Left ventricle myocardium inferior (tissue), 1 donor: ENCODE measurements around the gene HDLBP. TPM values are rescaled to one million over a fixed set of nuclear protein-coding genes. Genes with fewer than 3 reads are reported as not detected.

Source experiments
- DNase-seq: peaks from one replicate; pipeline ENCODE4 v3.0.0-alpha.2; 2020
- H3K27ac ChIP-seq: fragments of 200-600 bp; replicated peaks from 2 replicates; pipeline ENCODE4 v1.8.0; 2021
- H3K27me3 ChIP-seq: fragments of 200-600 bp; 2 replicates; pipeline ENCODE4 v1.8.0; 2021; ENCODE audit warnings: low read depth
- H3K36me3 ChIP-seq: fragments of 200-600 bp; 2 replicates; pipeline ENCODE4 v1.8.0; 2021
- H3K4me1 ChIP-seq: fragments of 200-600 bp; 2 replicates; pipeline ENCODE4 v1.8.0; 2021
- H3K4me3 ChIP-seq: fragments of 200-600 bp; 2 replicates; pipeline ENCODE4 v1.8.0; 2021; ENCODE audit warnings: mild to moderate bottlenecking, moderate library complexity
- H3K9me3 ChIP-seq: fragments of 200-600 bp; replicated peaks from 2 replicates; pipeline ENCODE4 v1.8.0; 2021
- intact Hi-C: fragments of 100-400 bp; cut with micrococcal nuclease; formaldehyde crosslinking; loops from one replicate; pipeline ENCODE4 v1.11.0; 2022
- total RNA-seq: library from RNA; stranded (reverse); fragmentation: NEBNext Ultra II Directional; extraction: Animal tissue kit (Norgen Biotek cat#: 25700); gene quantifications from one replicate; pipeline ENCODE4 v1.2.1, GENCODE V29; 2021
- TF ChIP-seq, protein P1 (sequence below): fragments of 200-600 bp; IDR thresholded peaks from 2 replicates; pipeline ENCODE4 v1.8.0; 2021; ENCODE audit warnings: antibody characterized with exemption, mild to moderate bottlenecking, borderline replicate concordance
- donor health status: DM: no; HTN: yes; CAD: no; lungs with severe emphysema.

Gene HDLBP
- total RNA-seq, 1 donor from 2014 or later, result 365 TPM

DNA sequence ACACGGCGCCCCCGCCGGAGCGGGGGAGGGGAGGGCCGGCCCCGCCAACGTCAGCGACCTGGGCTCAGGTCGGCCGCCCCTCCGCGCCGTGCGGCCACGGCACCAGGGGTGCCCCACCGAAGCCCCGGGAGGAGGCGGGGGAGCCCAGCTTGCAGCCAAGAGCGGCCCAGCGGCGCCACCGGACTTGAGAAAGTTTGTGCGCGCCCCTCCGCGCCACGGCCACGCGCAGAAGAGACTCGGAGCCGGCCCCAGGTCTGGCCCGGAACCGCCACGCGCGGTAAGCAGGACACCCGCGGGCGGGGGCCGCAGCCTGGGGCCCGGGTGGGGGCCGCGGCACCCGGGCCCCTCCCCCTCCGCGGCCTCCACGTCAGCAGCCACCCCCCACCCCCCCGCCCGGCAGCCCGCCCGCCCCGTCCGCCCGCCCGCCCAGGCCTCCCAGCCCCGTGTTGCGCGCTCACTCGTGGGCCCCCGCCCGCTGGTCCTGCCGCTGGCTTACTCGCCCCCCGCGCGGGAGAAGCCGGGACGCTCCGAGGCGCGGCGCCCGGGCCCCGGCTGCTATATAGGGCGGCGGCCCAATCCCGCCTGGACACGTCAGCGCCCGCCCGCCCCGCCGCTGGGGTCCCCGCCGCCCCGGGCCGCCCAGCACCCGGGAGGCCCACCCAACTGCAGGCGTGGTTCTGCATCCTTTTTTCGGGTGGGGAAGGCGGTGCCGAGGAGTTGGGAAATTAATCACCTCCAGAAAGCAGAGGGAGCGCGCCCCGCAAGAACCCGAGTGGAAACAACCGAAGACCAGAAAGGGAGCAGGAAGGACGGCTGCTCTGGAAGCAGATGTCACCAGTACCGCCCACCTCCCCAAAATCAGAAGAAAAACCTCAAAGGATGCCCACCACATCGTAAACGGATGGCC lies 42.9 kb downstream of the HDLBP start:
- Histone ChIP-seq H3K4me3 (peak overlapping the region; percentile 96), H3K27me3 (no peaks in the 10 kb centered on the region), H3K27ac (peak overlapping the region; percentile 95), H3K4me1 (peaks cover 53% of the 10 kb centered on the region), H3K36me3 (peaks cover 12% of the 10 kb centered on the region), H3K9me3 (peaks cover 9% of the 10 kb centered on the region)
- peak; percentile 81 for DNase-seq
- intact Hi-C loops, result no loop called here
- TF ChIP-seq, protein P1, sequence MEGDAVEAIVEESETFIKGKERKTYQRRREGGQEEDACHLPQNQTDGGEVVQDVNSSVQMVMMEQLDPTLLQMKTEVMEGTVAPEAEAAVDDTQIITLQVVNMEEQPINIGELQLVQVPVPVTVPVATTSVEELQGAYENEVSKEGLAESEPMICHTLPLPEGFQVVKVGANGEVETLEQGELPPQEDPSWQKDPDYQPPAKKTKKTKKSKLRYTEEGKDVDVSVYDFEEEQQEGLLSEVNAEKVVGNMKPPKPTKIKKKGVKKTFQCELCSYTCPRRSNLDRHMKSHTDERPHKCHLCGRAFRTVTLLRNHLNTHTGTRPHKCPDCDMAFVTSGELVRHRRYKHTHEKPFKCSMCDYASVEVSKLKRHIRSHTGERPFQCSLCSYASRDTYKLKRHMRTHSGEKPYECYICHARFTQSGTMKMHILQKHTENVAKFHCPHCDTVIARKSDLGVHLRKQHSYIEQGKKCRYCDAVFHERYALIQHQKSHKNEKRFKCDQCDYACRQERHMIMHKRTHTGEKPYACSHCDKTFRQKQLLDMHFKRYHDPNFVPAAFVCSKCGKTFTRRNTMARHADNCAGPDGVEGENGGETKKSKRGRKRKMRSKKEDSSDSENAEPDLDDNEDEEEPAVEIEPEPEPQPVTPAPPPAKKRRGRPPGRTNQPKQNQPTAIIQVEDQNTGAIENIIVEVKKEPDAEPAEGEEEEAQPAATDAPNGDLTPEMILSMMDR, result no peak

DNA sequence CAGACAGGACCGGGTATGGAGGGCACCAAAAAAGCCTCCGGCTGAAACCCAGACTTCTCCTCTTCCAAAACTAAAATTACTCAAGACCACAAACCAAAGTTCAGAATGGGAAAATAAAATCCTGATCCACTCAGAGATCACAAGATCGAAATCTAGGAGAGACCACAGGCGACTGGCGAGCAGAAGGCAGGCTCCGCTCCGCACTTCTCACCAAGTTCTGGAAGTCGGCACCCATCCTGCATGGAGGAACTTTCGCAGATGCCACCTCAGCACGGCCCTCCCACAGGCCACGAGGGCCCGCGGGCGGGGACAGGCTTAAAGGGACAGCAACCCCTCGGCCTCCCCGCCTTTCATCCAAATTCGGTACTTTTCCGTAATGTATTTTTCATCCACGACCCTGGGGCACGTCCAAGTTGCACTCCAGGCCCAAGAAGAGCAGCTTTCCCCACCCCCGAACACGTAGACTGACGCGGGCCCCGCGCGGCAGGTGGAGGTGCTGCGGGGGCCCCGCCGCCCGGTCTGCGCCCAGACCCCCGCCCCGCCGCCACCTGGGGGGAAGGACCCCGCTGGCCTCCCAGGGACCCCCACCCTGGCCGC lies 43.7 kb downstream of the HDLBP start:
- Histone ChIP-seq H3K27me3 (no peaks in the 10 kb centered on the region), H3K27ac (peak overlapping the region; percentile 95), H3K4me1 (peaks cover 53% of the 10 kb centered on the region), H3K4me3 (peak overlapping the region; percentile 96), H3K9me3 (peaks cover 9% of the 10 kb centered on the region), H3K36me3 (peaks cover 19% of the 10 kb centered on the region)
- TF ChIP-seq, protein P1, result no peak
- intact Hi-C loops, result no loop called here
- DNase-seq, result peak; percentile 85

DNA sequence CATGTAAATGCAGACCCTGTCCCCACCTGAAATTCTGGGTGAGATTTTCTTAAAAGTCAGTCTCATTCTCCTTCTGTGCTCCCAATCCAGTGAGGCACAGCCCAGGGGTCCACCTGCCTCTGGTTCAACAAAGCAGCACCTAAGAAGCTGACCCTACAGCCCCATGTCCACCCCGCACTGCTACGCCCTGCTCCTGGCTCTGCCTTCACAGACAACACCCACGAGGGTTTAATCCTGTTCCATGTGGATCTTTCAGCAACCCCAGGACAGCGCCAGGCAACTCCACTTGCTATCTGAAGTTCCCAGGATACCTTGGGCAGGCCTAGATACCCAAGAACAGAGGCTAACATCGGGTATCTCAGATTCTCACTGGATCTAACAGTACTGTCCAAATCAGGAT lies 44.9 kb downstream of the HDLBP start:
- H3K4me3 ChIP-seq, result peak overlapping the region; percentile 96
- TF ChIP-seq, protein P1, result no peak
- DNase-seq, result no peak
- H3K4me1 ChIP-seq, result peaks cover 53% of the 10 kb centered on the region
- H3K9me3 ChIP-seq, result peaks cover 4% of the 10 kb centered on the region
- peaks cover 32% of the 10 kb centered on the region for H3K36me3 ChIP-seq
- intact Hi-C loops, result no loop called here
- no peak overlapping the region for H3K27ac ChIP-seq
- H3K27me3 ChIP-seq, result no peaks in the 10 kb centered on the region

DNA sequence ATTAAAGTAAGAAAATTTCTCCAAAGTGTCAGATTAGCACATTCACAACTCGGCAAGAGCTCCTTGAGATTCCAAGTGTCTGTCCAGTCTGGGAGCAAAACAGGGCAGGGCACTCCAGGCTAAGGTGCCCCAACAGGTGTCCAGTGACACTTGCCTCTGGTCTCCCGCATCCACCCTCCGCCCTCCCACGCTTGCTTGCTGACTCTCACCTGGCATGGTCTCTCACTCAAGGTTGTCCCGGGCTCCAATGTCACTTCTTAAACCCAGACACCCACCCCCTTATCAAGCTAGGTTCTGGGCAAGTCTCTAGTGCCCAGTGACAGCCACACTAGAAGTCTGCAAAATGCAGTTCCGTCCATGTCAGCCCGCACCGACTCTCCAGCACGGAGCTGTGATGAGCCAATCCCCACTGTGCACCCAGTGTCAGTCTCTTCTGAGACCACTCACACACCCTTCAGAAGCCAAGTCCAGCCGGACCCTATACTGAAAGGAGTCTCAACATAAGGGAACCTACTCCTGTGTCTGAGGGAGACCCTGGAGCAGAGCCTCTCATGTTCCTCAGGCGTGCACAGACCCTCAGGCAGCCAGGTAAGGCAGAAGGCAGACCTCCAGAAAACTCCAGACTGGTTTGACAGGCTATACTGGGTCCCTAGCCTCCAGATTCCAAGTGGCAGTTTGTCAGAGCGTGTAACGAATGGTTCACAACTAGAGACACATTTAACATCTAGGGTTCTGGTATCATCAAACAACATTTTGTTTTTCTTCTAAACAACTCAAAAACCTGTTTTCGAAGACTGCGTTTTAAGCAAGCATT lies 45.6 kb downstream of the HDLBP start:
- Histone ChIP-seq H3K4me1 (peaks cover 53% of the 10 kb centered on the region), H3K4me3 (peak overlapping the region; percentile 96), H3K9me3 (no peaks in the 10 kb centered on the region), H3K27me3 (no peaks in the 10 kb centered on the region), H3K27ac (no peak overlapping the region), H3K36me3 (peaks cover 38% of the 10 kb centered on the region)
- intact Hi-C loops, result no loop called here
- no peak for DNase-seq
- TF ChIP-seq, protein P1, result no peak

DNA sequence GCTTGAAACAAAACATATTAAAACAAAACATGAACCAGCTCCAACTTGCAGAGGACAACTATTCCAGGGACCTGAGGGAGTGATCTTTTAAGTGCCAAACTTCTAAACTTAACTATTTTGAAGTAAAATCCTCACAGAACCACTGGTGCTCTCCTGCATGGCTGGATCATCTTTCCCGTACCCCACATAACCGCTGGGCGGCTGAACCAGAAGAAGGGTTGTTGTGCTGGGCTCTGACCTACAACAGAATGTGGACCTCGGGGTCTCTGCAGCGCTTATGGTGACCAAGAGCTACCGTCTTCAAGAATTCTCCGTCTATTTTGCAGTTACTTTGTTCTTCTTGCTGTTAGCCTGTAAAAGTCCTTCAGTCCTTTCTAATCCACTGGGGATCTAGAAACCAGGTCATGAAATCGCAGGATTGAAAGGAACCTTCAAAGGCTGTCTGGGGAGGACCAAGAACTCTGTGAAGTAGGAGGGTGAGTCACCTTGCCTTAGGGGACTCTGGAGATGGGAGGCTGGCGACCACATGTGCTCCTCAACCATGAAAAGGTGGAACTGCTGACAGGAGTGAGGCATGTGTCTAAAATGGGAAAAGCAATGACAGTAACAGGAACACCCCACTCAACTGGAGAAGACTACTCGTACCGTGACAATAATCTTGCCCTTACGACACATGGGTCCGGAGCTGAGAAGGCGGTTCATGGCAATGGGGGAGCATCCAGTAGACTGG lies 46.6 kb downstream of the HDLBP start:
- Histone ChIP-seq H3K36me3 (peaks cover 49% of the 10 kb centered on the region), H3K4me3 (no peak overlapping the region), H3K27me3 (no peaks in the 10 kb centered on the region), H3K27ac (no peak overlapping the region), H3K4me1 (peaks cover 52% of the 10 kb centered on the region), H3K9me3 (no peaks in the 10 kb centered on the region)
- DNase-seq, result no peak
- TF ChIP-seq, protein P1, result no peak
- intact Hi-C loops, result no loop called here
